Stimulated activated naive CD4-positive, alpha-beta T cell (primary cell): ENCODE measurements around the gene LALBA.
"Not testable (repeated sequence)": the region's sequence is repeated elsewhere in the genome, so short reads cannot be mapped to it uniquely, and the experiment has no call there.

ENCODE experiments used
- DNase-seq, 6 experiments: peaks; one replicate each; lab custom pipeline; 2025; lab: John Stamatoyannopoulos, UW

Gene LALBA

DNA sequence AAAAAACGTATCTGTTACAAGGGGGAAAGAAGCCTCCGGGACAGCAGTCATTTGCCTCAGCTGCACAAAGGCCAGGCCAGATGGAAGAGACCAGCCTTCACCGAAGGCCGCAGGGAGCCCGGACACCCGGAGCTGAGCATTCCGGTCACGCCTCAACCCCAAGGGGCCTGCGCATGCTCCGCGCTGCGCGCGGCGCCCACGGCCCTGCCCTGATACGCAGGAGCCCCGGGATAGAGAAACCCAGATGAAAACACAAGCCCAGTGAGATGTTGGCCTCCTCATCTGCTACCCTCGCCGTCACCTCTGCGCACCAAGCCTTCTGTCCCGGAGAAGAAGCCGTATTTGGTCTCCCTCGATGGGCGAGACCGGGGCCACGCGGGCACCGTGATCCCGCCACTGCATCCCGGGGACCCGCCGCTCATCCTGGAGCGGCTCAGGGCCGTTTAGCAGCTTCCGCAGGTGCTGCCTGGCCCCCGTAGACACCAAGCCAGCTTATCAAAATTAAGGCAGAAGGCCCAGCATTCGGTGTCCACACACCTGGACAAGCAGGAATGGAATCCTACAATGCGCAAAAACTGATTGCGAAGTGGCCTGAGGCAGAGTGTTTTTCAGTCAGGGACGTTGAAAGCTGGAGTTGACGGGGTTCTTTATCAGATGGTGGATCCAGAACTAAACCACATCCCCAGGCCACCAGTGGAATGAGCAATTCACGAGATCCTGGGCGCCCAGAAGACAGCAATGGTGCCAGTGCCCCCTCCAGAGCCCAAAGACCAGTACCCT, 41.8 kb downstream of the LALBA start:
- DNase-seq = no peak

GRCh38 chr12:48525332-48525731, 44.5 kb downstream of the LALBA start, which contains the start of gene OR8S1:
TSS of gene OR8S1 (plus strand) at chr12:48525632. CDS start at chr12:48525632, 0 bp downstream.
- DNase-seq = no peak

DNA sequence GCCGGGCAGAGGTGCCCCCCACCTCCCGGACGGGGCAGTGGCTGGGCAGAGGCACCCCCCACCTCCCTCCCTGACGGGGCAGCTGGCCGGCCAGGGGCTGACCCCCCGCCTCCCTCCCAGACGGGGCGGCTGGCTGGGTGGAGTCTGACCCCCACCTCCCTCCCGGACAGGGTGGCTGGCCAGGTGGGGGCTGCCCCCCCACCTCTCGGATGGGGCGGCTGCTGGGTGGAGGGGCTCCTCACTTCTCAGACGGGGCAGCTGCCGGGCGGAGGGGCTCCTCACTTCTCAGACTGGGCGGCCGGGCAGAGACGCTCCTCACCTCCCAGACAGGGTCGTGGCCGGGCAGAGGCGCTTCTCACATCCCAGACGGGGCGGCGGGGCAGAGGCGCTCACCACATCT, 49.5 kb downstream of the LALBA start:
- DNase-seq = not testable (repeated sequence)
